ENCODE data around the gene SNRPA. TPM values are rescaled to one million over a fixed set of nuclear protein-coding genes. Genes with fewer than 3 reads are reported as not detected.

The SNRPA gene
- total and polyA plus RNA-seq, 8 donors, result 4.9 to 258 (median 58.8) TPM

DNA sequence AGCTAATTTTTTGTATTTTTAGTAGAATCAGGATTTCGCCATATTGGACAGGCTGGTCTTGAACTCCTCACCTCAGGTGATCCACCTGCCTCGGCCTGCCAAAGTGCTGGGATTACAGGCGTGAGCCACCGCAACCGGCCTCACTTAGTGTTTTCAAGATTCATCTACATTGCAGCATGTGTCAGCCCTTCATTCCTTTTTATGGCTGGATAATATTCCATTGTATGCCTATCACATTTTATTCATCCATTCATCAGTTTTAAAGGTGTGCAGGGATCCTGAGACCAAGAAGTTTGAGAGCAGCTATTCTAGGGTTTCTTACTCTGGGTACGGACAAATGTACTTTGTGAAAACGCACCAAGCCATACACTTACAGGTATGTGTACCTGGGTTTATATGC lies 43.4 kb upstream of the SNRPA start:
- Histone ChIP-seq H3K4me1 (peaks cover 0 to 6% (median under 1%) of the 10 kb centered on the region in 4 donors), H3K9me3 (no peaks in the 10 kb centered on the region), H3K27me3 (no peaks in the 10 kb centered on the region), H3K4me3 (no peak overlapping the region), H3K36me3 (peaks cover 48 to 99% (median 97%) of the 10 kb centered on the region in 4 donors), H3K27ac (no peak overlapping the region)
- TF ChIP-seq CTCF (IDR thresholded peaks at IDR 0.05) (no peak), EP300 (IDR thresholded peaks at IDR 0.05) (no peak)
- WGBS, 5 donors, result 92 to 97% (median 96%) methylated on average over 7 of the region's 7 CpGs
- intact Hi-C loops (cut with DNase I; ENCODE audit: low total_unique reads), result no loop called here
- no peak for DNase-seq

- H3K4me3 ChIP-seq, result no peak overlapping the region
- peaks cover 30 to 89% (median 82%) of the 10 kb centered on the region in 4 donors for H3K36me3 ChIP-seq
- intact Hi-C loops (cut with DNase I; ENCODE audit: low total_unique reads), result no loop called here
- no peaks in the 10 kb centered on the region for H3K27me3 ChIP-seq
- peaks cover 9 to 22% (median 17%) of the 10 kb centered on the region in 4 donors for H3K4me1 ChIP-seq
- H3K9me3 ChIP-seq, result no peaks in the 10 kb centered on the region
- H3K27ac ChIP-seq, result no peak overlapping the region
- TF ChIP-seq EP300 (IDR thresholded peaks at IDR 0.05) (no peak), POLR2AphosphoS5 (IDR thresholded peaks at IDR 0.05) (no peak), CTCF (IDR thresholded peaks at IDR 0.05) (no peak), POLR2A (IDR thresholded peaks at IDR 0.05) (no peak)
- 90 to 93% (median 92%) methylated on average over 5 of the region's 5 CpGs for WGBS, 5 donors
- no peak for DNase-seq
Observed at GRCh38 chr19:40709817-40710216, 41.2 kb upstream of the SNRPA start.

DNA sequence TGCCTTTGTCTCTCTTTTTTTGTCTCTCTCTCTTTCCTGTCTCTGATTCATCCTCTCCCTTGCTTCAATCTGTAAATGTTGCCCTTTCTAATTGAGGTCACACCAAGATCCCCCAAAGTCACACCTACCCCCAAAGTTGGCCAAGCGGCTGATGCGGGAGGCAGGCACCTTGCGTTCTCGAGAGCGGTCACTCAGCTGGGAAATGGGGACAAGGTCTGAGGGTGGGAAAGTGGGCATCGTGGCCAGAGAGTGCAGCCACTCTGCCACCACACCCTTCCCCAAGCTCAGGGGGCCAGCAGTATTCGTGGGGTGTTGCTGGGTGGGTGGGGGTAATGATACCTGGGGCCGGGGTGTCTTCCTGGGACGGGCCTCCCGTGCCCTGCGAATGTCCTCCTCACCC lies 37.1 kb upstream of the SNRPA start:
- H3K27ac ChIP-seq, result peak overlapping the region in 4 of 5 donors; percentile 98 to 100 (median 99)
- H3K27me3 ChIP-seq, result no peaks in the 10 kb centered on the region
- 66 to 84% (median 82%) methylated on average over 7 to 11 of the region's 11 CpGs for WGBS, 5 donors
- H3K9me3 ChIP-seq, result no peaks in the 10 kb centered on the region
- TF ChIP-seq POLR2A (IDR thresholded peaks at IDR 0.05) (no peak), CTCF (IDR thresholded peaks at IDR 0.05) (no peak), EP300 (IDR thresholded peaks at IDR 0.05) (no peak), POLR2AphosphoS5 (IDR thresholded peaks at IDR 0.05) (no peak)
- peaks cover 13 to 48% (median 43%) of the 10 kb centered on the region in 4 donors for H3K36me3 ChIP-seq
- DNase-seq, result no peak
- intact Hi-C loops (cut with DNase I; ENCODE audit: low total_unique reads), result no loop called here
- peak overlapping the region; percentile 75 to 88 (median 84) for H3K4me3 ChIP-seq
- peaks cover 16 to 49% (median 33%) of the 10 kb centered on the region in 4 donors for H3K4me1 ChIP-seq

GRCh38 chr19:40714441-40715299 lies 36.3 kb upstream of the SNRPA start:
- H3K4me3 ChIP-seq, result peak overlapping the region; percentile 75 to 88 (median 84)
- 2 to 5% (median 3%) methylated on average over 25 to 31 of the region's 31 CpGs for WGBS, 5 donors
- peaks cover 6 to 41% (median 36%) of the 10 kb centered on the region in 4 donors for H3K36me3 ChIP-seq
- H3K27me3 ChIP-seq, result no peaks in the 10 kb centered on the region
- H3K9me3 ChIP-seq, result no peaks in the 10 kb centered on the region
- intact Hi-C loops (cut with DNase I; ENCODE audit: low total_unique reads), result no loop called here
- peak; percentile 95 to 98 for DNase-seq
- peaks cover 19 to 56% (median 38%) of the 10 kb centered on the region in 4 donors for H3K4me1 ChIP-seq
- no peak for TF ChIP-seq EP300 (IDR thresholded peaks at IDR 0.05)
- no peak for TF ChIP-seq CTCF (IDR thresholded peaks at IDR 0.05)
- TF ChIP-seq POLR2AphosphoS5 (IDR thresholded peaks at IDR 0.05), result peak in 1 of 3 donors; percentile 5
- peak overlapping the region; percentile 98 to 100 (median 99) for H3K27ac ChIP-seq
